ENCODE measurements around the gene POC1B. TPM values are rescaled to one million over a fixed set of nuclear protein-coding genes. Genes with fewer than 3 reads are reported as not detected.
A peak's percentile ranks its signal among the peaks of the same experiment; 100 is the strongest.

The POC1B gene
- total RNA-seq, 1 experiment from 2014 or later: 25.0 TPM

DNA sequence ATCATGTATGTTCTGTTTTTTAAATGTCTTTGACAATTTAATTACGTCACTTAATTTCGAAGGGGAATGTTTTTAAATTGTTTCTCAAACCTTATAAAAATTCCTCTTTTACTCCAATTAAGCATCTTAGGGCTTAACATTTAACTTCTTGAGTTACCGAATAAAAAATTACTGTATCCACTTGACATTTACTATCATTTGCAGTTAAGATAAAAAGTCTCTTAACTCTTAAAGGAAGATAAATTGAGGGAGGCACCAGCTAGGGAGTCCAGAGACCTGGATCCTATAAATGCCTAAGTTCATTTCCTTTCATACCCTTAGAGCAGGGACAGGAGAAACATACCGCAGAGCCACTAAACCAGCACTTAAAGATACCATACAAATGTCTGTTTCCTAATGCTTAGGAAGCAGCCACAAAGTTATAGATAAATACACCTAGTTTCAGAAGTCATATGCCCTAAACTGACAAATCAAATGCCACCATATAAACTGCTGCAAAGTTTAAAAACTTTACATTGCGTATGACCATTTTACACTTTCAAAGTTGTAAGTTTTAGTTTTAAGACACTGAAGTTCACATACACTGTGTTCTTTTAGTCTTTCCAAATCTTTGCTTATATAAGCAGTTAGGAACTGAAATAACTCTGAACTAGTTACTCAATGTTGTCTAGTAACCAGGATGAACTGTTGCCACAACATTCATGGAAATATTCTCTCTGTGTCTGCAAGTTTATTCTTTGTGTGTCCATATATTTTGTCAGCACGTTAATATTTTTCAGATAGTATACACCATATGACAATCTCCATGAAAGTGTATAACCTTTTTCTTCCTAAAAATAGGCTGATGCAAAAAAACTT is 72.5 kb downstream of the POC1B start:
- H3F3A ChIP-seq (ENCODE audit: low read length, unreplicated experiment): no peaks in the 10 kb centered on the region
- H2AFZ ChIP-seq (ENCODE audit: low read length): no peak overlapping the region
- no peak for TF ChIP-seq EZH2phosphoT487 (IDR thresholded peaks at IDR 0.05; ENCODE audit: borderline replicate concordance, low read length)
- no peak for TF ChIP-seq EZH2 (IDR thresholded peaks at IDR 0.05; ENCODE audit: low read length, unreplicated experiment)
- TF ChIP-seq CTCF (conservative IDR thresholded peaks at IDR 0.05; ENCODE audit: low read depth, low read length): no peak
- no peaks in the 10 kb centered on the region for H3K79me2 ChIP-seq (ENCODE audit: low read length)
- H3K9ac ChIP-seq (ENCODE audit: low read length): no peak overlapping the region
- H3K36me3 ChIP-seq (ENCODE audit: low read depth, low read length): no peaks in the 10 kb centered on the region
- CTCF ChIA-PET: no interaction called here
- no peak overlapping the region for H3K4me2 ChIP-seq (ENCODE audit: low read length)
- no peak overlapping the region for H3K4me3 ChIP-seq (ENCODE audit: low read length)
- no TSS peak for BruUV-seq (replicated peaks)
- H3K4me1 ChIP-seq (ENCODE audit: insufficient read depth, low read length): peaks cover 13% of the 10 kb centered on the region
- POLR2A ChIA-PET (ENCODE audit: unreplicated experiment): interaction anchor here (0.7 kb wide), 1 partner anchor 104 kb away, joined by 4 read pairs; no protein-coding TSS in a partner anchor
- H4K20me1 ChIP-seq (ENCODE audit: low read length): no peaks in the 10 kb centered on the region
- H3K9me3 ChIP-seq (ENCODE audit: low read length): no peaks in the 10 kb centered on the region
- no peaks in the 10 kb centered on the region for H3K27me3 ChIP-seq (ENCODE audit: low read length)
- intact Hi-C loops (cut with micrococcal nuclease): no loop called here
- ATAC-seq: no peak
- no peaks in the 10 kb centered on the region for H3K9me2 ChIP-seq (replicated peaks; ENCODE audit: low read length)
- no peak overlapping the region for H3K27ac ChIP-seq (ENCODE audit: low read length)
- DNase-seq: no peak

DNA sequence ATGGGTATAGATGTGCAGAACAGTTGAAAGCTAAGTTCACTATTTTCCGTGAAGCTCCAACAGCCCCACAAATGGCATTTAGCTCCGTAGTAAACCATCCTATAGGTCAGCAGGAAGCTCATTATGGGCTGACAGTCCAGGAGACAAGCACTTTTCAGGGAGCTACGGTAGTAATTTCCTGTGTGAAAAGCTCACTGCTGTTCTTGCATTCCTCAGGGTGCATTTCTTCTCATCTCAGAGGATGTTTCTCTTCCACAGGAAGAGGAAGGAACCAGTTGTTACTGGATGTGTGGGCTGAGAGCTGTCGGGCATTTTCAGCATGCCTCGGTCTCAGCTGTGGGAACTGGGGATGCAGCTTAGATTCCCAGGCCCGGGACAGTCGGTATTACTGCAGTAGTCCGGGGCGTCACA is 74.0 kb downstream of the POC1B start:
- Histone ChIP-seq H4K20me1 (ENCODE audit: low read length) (no peaks in the 10 kb centered on the region), H3K9ac (ENCODE audit: low read length) (no peak overlapping the region), H3K4me3 (ENCODE audit: low read length) (no peak overlapping the region), H3K79me2 (ENCODE audit: low read length) (no peaks in the 10 kb centered on the region), H3K4me2 (ENCODE audit: low read length) (no peak overlapping the region), H3K36me3 (ENCODE audit: low read depth, low read length) (no peaks in the 10 kb centered on the region), H3K9me2 (replicated peaks; ENCODE audit: low read length) (no peaks in the 10 kb centered on the region), H3K27ac (ENCODE audit: low read length) (no peak overlapping the region), H3K27me3 (ENCODE audit: low read length) (no peaks in the 10 kb centered on the region), H3K9me3 (ENCODE audit: low read length) (no peaks in the 10 kb centered on the region), H3F3A (ENCODE audit: low read length, unreplicated experiment) (no peaks in the 10 kb centered on the region), H3K4me1 (ENCODE audit: insufficient read depth, low read length) (peaks cover 13% of the 10 kb centered on the region), H2AFZ (ENCODE audit: low read length) (no peak overlapping the region)
- ChIA-PET POLR2A (ENCODE audit: unreplicated experiment) (no interaction called here), CTCF (no interaction called here)
- TF ChIP-seq EZH2 (IDR thresholded peaks at IDR 0.05; ENCODE audit: low read length, unreplicated experiment): no peak
- TF ChIP-seq EZH2phosphoT487 (IDR thresholded peaks at IDR 0.05; ENCODE audit: borderline replicate concordance, low read length): no peak
- no peak for TF ChIP-seq CTCF (conservative IDR thresholded peaks at IDR 0.05; ENCODE audit: low read depth, low read length)
- DNase-seq (no peak), ATAC-seq (no peak)
- no TSS peak for BruUV-seq (replicated peaks)
- intact Hi-C loops (cut with micrococcal nuclease): no loop called here

DNA sequence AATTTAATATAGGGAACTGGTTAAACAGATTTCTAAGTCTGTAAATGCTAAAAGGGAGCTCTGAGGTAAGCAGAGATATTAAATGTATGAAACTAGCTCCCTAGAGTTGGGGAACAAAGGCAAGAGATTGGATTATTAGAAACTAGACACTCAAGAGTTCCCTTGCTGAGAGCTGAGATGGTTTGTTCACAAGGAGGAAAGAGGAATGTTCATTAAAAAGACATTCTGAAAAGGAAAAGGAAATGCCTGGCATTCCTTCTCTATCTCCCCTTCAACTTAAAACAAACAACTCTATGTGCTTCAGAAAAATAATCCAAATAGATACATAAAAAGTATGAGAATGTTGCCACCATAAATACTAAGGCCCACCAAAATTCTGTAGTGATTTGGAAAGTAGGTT is 74.9 kb downstream of the POC1B start:
- BruUV-seq (replicated peaks): no TSS peak
- Histone ChIP-seq H3K9me2 (replicated peaks; ENCODE audit: low read length) (no peaks in the 10 kb centered on the region), H3K4me2 (ENCODE audit: low read length) (peak overlapping the region; percentile 14; the same call in 1 of the 2 replicates), H3F3A (ENCODE audit: low read length, unreplicated experiment) (no peaks in the 10 kb centered on the region), H4K20me1 (ENCODE audit: low read length) (no peaks in the 10 kb centered on the region), H3K9me3 (ENCODE audit: low read length) (no peaks in the 10 kb centered on the region), H3K27me3 (ENCODE audit: low read length) (no peaks in the 10 kb centered on the region), H3K79me2 (ENCODE audit: low read length) (no peaks in the 10 kb centered on the region), H3K27ac (ENCODE audit: low read length) (0 out of 2 replicates have a peak overlapping the region, but pooled peaks have one; percentile 9), H2AFZ (ENCODE audit: low read length) (no peak overlapping the region), H3K9ac (ENCODE audit: low read length) (no peak overlapping the region), H3K4me1 (ENCODE audit: insufficient read depth, low read length) (peaks cover 13% of the 10 kb centered on the region), H3K36me3 (ENCODE audit: low read depth, low read length) (no peaks in the 10 kb centered on the region), H3K4me3 (ENCODE audit: low read length) (no peak overlapping the region)
- no peak for TF ChIP-seq CTCF (conservative IDR thresholded peaks at IDR 0.05; ENCODE audit: low read depth, low read length)
- TF ChIP-seq EZH2phosphoT487 (IDR thresholded peaks at IDR 0.05; ENCODE audit: borderline replicate concordance, low read length): no peak
- TF ChIP-seq EZH2 (IDR thresholded peaks at IDR 0.05; ENCODE audit: low read length, unreplicated experiment): no peak
- POLR2A ChIA-PET (ENCODE audit: unreplicated experiment): interaction anchor here (0.6 kb wide), 1 partner anchor 101 kb away, joined by 3 read pairs; no protein-coding TSS in a partner anchor
- intact Hi-C loops (cut with micrococcal nuclease): no loop called here
- DNase-seq: peak; percentile 32
- CTCF ChIA-PET: interaction anchor here (0.7 kb wide), 1 partner anchor 472 kb away, joined by 9 read pairs; no protein-coding TSS in a partner anchor
- ATAC-seq: peak; percentile 53

All from PC-3 (cell line).